HG03442 (cell line): Measurements from ENCODE around the gene E2F6.

Experiments
- ATAC-seq: cut with Tn5 transposase; IDR thresholded peaks from one replicate; pipeline ENCODE4 v1.9.1; 2021; ENCODE audit warnings: mild to moderate bottlenecking, moderate library complexity; ENCODE audit not compliant: unreplicated experiment

E2F6 gene, protein sequence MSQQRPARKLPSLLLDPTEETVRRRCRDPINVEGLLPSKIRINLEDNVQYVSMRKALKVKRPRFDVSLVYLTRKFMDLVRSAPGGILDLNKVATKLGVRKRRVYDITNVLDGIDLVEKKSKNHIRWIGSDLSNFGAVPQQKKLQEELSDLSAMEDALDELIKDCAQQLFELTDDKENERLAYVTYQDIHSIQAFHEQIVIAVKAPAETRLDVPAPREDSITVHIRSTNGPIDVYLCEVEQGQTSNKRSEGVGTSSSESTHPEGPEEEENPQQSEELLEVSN

DNA sequence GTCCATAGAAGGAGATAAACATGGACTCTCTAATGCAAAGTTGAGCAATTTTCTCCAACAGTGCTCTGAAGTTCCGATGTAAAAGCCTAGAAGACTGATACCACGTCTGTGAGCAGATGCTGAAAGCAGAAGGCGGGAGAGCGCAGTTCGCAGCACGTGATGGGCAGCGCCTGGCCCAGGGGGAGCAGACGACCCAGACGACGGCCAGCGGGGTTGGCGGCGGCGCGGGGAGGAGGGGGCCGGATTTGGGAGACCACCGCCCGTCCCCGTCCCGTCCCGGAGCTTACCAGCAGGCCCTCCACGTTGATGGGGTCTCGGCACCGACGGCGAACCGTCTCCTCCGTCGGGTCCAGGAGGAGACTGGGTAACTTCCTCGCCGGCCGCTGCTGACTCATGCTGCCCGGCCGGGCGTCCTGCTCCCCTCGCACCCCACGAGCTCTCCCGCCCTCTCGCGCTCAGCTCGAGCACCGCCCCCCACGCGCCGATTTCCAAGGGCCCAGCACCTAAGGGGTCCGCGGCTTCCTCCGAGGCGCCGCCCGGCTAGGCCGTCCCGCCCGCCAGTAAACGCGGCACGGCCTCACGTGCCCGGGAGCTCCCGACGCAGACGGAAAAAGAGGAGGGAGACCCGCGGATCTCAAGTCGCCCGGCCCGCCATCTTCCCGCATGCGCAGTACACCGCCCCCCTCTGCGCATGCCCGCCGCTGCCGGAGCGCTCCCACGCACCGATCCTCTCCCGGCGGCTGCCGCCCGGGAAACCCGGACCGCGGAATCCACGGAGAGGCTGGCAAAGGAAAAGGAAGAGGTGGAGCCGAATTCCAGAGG lies at the start of gene E2F6:
E2F6 (minus strand) TSS at position 677 of the 822 bp plus-strand sequence; CDS start at position 395, 282 bp downstream.
- ATAC-seq: peak; percentile 52

DNA sequence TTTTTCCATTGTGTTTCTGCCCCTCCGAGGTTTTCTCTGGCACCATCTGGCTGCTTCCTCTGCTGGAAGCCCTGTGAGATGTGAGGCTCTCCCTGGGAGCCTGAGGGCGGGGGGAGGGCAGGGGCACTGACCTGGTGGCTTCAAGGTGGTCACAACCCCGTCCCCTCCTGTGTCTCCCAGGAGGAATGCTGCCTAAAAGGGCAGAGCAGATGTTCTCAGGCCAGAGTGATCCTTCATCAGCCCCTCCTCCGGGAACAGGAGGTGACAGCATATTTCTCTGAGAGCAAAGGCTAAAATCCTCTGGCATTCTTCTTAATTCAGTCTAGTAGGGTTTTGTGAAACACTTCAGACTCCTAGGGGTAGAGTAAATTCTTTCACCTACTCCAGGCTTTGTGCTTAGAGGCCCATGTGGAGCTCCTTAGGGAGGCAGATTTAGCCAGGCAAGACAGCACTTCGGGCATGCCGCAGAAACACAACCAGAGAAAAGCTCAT lies 49.6 kb upstream of the E2F6 start:
- ATAC-seq: no peak

DNA sequence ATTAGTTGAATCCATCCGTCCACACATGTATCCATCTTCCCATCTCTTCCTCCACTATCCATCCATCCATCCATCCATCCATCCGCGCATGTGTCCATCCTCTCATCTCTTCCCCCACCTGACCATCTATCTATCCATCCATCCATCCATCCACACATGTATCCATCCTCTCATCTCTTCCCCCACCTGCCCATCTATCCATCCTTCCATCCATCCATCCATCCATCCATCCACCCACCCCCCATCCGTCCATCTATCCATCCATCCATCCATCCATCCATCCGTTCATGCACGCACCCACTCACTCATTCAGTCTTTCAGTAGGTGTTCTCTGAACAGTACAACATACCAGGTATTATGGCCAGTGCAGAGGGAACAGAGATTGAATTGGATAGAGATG lies 48.9 kb upstream of the E2F6 start:
- ATAC-seq: no peak

DNA sequence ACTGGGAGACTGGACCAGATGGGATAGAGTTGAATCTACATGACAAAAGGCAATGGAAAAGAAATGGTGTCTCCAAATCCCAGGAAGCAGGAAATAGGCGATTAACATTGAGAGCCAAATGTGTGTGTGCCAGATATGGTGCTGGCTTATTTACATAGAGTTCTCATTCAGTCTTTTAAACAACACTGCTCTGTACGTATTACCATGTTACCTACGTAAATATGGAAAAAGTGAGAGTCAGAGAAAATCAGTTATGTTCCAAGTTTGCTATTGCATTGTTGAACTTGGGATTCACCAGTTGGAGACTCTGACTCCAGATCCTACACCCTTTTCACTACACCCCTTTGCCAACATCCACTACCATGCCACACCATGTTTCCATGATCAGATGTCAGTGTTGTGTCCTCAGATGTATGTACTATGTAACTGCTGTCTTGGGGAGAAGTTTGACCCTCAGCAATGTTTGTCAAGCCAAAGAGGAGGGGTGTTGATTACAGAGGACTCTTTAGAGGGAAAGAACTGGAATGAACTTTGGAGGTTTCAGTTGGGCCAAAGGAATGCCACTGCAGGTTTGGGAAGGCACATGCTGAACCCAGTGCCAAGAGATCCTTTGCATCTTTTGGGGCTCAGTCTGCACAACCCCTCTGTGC lies 48.2 kb upstream of the E2F6 start:
- ATAC-seq: no peak

DNA sequence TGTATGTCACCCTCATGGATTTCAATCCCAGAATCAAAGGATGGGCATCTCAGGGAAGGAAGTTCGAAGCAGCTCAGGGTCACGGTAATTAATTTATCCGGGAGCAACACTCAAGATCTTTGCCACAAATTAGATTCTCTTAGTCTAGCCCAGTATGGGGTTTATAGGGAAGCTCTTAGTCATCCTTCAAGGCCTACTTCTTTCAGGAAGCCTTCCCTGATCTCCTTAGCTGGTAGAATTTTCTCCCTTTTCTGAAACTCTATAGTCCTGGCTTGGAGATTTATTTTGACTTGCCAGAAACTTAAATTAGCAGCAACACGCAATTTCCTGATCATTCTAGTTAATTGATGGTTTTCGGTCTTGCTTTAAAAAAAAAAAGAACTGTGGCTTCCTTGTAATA lies 47.4 kb upstream of the E2F6 start:
- no peak for ATAC-seq

DNA sequence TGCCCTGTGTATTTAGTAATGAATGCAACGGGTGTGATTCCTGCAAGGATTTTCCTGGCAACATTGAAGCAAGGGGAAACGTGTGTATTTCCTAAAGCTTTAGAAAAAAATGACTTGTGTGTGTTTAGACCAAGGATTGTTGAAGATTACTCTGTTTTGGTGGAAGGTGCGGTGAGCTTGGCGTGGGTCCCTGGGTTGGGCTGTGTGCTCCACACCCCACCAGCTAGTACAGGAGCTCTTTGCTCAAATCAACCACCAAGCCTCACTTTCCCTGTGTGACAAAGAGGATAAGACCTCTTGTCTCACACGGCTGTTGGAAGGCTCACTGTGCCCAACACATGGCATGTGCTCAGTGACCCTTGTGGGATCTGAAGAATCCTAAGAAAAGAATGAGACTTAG lies 46.5 kb upstream of the E2F6 start:
- no peak for ATAC-seq

DNA sequence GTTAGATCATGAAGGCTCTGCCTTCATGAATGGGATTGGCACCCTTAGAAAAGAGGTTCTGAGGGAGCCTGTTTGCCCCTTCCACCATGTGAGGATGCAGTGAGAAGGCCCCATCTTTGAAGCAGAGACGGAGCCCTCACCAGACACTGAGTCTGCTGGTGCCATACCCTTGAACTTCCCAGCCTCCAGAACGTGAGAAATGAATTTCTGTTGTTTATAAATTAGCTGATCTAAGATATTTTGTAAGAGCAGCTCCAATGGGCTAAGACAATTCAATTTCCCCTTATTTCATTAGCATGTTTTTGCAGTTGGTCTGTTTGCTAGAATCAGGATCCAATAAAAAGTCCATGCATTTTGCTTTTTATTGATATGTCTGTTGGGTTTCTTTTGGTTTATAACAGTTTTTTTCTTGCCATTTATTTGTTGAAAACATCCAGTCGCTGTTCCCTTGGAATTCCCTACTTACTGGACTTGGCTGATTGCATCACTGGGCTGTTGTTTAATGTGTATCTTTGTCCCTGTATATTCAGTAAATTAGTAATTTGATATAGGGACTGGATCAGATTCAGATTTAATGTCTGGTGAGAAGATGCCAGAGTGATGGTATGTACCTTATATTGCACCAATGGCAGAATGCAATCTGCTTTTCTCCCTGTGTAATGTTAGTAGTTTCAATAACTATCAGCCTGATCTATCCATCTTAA lies 43.8 kb upstream of the E2F6 start:
- no peak for ATAC-seq

DNA sequence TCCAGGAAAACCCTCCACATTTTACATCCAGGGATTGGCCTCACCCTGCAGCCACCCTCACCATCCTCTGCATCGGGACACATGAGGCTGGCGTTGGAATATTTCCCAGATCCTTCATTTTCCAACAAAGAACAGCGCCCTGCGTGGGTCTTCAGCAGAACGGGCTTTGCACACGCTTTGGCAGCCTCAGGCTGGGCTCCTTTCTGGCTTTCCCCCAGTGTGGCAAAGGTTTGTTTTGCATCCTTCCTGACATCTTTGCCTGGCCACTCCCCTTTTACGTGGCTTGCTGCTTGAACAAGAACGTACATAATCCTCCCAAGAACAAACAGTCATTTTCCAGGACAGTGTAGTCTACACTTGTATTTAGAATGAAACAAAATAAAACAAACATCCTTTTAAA lies 42.3 kb upstream of the E2F6 start:
- ATAC-seq: no peak

DNA sequence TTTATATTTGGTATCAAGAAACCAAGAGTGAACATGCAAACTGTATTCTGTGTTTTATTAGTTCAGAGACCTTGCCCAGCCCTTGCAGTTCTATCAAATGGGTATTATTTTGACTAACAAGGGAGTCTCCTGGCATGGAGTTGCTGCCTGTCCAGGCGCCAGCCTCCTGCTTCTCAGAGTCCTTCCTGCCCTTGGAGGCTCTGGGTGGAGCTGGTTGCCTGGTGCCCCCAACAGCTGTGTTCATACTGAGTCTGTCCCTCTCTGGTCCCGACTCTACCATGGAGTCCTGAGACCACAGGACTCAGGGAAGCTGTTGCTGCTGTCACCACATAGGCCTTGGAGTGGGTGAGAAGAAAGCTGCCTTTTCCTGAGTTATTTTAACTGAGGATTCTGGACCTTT lies 41.6 kb upstream of the E2F6 start:
- ATAC-seq: no peak

DNA sequence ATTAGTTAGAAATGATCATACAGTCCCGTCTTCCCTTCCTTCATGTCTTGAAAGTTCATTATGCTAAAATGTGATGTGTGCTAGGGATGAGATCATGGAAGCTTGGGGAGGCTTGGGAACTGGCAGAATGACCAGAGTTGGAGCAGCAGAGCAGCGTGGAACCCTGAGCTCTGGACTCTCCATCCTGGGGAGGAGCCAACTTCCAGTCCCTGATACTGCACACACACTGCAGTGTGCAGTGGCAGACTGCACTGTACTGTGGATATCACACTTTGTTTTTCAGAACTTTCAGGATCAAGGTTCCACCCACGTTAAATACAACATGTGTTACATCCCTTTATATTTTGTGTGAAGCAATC lies 40.6 kb upstream of the E2F6 start:
- no peak for ATAC-seq

DNA sequence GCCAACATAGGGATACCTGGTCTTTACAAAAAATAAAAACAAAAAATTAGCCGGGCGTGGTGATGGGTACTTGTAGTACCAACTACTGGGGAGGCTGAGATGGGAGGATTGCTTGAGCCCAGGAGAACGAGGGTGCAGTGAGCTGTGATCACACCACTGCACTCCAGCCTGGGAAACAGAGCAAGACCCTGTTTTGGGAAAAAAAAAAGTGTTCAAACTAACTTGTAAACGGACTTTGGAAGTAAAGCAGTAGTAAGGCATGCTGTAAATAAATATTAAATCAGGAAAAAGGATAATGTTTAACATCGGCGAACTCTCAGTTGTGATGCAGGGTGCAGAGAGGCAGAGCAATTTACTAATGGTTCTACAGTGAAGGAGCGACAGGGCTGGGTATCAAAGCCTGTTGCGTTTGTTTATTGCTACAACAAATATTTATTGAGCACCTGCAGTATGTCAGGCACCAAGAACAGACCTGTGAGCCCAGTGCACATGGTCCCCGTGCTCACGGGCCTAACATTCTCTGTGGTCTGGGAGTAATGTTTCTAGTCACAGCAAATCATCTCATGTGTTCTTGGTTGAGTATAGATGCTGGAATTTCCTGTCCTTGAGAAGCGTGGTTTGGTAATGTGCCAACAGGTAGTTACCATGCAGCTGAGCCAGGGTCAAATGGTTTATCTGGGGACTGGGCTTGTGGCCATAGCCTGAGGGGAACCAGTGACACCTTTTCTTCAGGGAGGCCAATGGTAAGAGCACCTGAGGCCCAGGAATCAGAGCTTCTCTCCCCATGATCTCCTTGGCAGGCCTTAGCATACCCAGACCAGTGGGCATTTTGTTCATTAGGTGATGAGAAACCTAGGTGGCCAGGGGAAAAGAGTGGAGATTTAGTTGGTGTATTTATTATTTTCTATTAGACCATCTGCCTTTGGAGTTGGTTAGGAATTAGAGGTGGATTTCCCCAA lies 40.0 kb upstream of the E2F6 start:
- peak; percentile 93 for ATAC-seq

DNA sequence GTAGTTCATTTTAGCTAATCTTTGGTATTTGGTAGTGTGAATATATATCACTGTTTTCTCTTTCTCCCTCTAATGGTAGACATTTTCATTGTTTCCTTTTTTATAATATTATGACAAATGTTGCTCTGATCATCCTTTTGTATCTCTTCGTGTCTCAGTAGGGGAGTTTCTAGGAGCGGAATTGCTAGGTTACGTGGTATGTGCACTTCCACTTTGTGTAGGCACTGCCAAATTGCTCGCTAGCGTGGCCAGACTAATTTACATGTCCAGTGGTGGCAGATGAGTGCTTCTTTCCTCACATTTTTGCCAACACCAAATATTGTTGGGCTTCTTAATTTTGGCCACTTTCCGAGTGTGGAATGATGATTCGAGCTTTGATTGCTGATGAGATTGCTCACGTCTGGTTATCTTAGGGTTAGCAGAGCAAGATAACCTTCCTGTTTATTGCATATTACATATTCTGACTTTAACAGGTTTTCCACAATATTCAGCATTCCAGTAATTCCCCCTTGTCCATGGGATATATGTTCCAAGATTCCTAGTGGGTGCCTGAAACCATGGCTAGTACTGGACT lies 37.5 kb upstream of the E2F6 start:
- no peak for ATAC-seq

DNA sequence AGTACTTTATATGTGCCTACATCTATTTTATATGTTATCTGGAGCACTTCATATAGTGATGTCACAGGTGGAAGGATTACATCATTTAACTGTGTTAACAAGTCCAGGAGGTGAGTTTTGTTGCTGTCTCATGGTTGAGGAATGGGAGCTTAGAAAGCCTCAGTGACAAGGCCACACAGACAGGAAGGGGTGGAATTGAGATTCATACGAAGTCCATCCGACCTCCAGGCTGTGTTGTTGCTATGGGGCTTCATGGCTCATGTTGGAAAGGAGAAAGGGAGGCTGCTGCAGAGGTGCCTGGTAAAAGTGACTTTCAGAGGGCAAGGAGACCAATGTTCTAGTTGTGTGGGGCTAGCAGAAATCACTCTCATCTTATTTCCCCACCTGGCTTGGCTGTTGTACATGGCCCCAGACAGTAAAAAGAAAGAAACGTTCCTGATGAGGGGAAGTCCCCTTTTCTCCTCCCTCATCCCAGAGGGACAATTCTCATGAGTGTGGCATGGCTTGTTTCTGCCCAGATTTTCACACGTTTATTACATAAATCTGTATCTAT lies 36.9 kb upstream of the E2F6 start:
- no peak for ATAC-seq

DNA sequence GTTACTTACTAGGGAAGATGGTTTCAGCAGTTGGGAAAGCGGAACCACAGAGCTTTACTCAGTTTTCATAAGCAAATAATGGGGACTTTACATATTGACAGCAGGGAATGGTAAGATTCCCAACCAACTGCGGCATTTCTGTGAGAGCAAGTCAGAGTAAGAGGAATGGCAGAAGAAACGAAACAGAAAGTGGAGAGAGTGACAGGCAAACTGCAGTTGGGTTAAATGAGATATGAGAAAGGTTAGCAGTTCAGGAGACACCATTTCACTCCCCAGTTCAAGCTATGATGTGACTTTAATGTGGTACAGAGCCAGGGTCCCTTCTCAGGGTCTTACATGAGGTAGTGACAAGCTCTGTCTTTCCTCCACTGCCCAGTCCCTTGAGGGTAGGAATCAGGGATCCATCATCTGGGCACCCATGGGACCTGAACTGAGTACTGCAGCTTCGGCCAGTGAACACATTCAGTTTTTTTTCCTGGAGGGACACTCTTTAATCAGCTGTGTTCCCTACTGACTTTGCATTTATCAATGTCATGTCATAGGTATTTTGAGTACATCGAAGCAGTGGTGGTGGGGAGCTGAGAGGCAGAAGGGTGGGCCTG lies 34.8 kb upstream of the E2F6 start:
- no peak for ATAC-seq

DNA sequence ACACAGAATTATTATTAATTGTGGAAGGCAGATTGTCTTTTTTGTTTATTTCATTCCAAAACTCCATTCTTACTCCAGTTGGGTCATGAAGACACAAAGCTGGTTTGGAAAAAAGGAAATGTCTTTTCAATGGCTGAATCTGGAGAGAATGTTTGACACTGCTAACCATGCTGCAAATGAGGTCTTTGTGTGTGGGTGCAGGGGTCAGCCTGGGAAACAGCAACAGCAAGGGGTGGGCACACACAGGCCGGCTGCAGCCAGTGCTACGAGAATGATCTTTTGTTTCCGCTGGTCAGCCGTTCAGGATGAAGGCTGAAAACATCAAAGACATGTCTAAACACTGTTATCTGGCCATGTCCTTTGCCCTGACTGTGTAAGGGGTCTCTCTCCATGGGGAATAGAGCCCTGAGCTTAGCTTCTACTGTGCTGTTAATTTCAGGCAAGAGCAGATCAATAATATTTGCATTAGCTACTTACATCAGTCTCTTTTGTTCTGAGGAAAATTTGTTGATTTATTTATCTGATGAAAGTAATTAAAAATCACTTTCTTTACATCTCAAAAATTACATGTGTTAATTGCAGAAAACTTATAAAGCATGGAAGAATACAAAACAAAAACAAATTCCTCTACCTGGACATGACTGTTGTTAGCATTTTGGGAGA lies 33.3 kb upstream of the E2F6 start:
- ATAC-seq: no peak

DNA sequence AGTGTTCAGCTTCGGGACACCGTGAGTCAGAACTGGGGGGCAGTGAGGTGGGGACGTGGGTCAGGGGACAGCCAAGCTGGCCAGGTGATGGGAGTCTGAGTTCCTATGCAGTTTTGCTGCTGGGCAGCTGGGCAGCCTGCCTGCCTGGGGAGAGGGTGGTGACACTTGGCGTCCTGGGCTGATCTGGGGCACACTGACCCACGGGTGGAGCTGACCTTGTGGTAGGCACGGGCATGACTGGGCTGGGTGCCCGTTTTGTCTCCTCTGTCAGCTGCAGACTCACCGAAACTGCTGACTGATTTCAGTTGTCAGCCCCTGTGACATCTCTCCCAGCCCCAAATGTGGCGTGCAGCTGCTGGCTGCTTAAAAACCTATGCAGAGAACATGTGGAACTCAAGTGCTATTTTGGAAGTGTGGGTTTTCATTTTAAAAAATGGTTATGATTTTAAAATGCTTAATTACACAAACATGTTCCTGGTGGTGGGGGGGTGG lies 32.6 kb upstream of the E2F6 start:
- peak; percentile 97 for ATAC-seq

DNA sequence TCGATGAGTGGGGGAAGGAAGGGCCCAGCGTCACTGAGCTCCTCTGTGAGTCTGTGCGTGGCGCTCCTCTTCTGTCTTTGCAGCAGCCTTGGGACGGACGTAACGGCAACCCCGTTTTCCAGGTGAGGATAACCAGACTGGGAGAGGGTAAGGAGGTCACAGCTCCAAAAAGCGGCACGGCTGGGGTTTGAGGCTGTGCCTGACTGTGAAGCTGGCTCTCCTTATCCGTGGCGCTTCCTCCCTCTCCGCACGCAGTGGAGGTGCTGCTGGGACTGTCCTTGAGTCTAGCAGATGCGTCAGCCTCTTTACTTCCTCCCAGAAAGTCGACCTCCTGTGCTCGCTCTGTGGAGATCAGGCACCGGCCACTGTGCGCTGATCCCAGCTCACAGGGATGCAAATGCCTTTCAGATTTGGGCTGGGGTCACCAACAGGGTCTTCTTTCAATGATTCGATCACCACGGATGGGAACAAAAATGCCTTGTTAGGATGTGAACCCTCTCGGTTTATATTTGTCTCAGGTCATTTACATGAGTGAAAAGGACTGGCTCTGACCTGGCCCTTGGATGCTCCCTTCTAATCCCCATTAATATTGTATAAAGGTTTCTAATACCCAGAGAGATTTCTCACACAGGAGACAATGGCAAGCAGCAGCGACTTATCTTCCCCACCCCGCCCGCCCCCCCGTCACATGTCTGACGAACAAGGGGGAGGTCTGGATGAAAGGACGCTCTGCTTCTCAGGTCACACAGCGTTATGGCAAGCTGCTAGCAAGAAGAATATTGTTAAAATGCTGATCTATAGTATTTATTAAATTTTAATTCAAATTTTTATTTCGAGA lies 30.1 kb upstream of the E2F6 start:
- ATAC-seq: no peak
